ENCODE results near the gene KCNN3. TPM values are rescaled to one million over a fixed set of nuclear protein-coding genes. Genes with fewer than 3 reads are reported as not detected.

The KCNN3 gene
- total RNA-seq, 1 donor from 2014 or later, result 4.8 TPM

GRCh38 chr1:154775621-154776605, 94.2 kb downstream of the KCNN3 start:
- DNase-seq (ENCODE audit: extremely low read depth, low read depth, low spot score), result no peak

DNA sequence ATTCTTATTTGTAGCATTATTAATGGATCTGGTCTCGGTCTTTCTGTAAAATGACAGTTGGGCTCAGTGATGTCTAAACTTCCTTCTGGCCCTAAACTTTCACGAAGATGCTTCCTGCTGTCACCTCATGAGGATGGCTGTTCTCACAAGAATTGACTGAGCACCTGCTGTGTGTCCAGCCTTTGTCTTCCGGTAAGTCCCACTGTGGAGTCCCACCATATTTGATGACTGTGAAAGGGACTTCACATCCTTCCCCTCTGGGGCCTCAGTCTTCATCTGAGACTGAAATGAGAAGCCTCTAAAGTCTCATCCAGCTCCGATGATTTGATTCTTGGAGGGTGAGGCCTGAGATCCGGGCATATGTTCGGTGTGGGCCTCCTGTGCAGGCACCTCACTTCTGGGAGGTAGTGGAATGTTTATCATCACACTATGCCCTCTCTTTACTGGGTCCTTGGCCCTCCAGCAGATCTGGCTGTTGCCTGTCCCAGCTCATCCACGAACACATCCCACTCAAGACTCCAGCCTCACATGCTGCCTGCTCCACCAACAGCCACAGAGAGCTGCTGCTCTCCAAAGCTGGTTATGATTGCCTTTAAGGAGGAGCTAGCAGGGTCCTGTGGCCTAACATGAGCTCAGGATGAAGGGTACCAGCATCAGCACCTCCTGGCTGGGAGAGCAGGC, 95.8 kb downstream of the KCNN3 start:
- DNase-seq (ENCODE audit: extremely low read depth, low read depth, low spot score), result no peak

- no peak for DNase-seq (ENCODE audit: extremely low read depth, low read depth, low spot score)
Observed at GRCh38 chr1:154773551-154773950, 96.5 kb downstream of the KCNN3 start.

DNA sequence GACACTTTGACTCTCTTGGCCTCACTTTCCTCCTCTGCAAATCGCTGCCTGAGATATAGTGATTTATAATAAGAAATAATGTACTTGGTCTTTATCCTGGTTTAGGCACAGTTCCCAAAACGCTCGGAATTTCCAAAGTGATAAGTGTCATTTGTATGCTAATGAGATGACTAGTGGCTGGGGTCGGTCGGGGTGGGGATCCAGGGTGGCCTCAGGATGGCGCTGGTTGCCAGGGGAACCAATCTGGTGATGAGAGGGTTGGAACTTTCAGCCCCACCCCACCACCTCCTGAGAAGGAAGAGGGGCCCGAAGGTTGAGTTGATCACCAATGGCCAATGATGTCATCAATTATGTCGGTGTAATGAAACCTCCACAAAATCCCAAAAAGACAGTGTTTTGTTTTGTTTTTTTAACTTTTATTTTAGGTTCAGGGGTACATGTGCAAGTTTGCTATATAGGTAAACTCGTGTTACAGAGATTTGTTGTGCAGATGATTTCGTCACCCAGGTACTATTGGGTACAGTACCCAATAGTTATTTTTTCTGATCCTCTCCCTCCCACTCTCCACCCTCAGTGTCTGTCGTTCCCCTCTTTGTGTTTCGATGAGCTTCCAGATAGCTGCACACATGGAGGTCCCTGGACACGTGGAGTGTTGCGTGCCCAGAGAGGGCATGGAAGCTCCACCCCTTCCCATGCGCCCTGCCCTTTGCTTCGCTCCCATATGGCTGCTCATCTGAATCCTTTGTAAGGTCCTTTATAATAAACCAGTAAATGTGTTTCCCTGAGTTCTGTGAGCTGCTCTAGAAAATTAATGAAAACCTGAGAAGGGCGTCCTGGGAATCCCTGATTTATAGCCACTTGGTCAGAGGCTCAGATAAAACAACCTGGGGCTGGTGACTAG, 97.2 kb downstream of the KCNN3 start:
- DNase-seq (ENCODE audit: extremely low read depth, low read depth, low spot score), result no peak

DNA sequence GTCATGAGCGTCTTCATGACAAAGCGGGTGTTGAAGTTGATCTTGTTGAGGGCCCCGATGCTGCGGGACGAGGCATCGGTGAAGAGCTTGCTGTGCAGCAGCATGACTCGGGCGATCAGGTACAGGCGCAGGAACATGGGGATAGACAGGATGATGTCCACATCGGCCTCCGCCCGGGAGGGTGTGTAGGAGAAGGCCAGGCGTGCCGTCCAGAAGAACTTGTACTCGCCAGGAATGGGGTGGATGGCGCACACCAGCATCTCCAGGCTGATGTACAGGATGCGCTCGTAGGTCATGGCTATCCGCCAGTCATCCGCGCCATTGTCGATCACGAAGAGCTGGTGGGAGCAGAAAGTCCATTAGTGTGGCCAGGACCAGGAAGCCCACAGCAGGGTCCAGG, 98.0 kb downstream of the KCNN3 start:
- DNase-seq (ENCODE audit: extremely low read depth, low read depth, low spot score), result no peak

DNA sequence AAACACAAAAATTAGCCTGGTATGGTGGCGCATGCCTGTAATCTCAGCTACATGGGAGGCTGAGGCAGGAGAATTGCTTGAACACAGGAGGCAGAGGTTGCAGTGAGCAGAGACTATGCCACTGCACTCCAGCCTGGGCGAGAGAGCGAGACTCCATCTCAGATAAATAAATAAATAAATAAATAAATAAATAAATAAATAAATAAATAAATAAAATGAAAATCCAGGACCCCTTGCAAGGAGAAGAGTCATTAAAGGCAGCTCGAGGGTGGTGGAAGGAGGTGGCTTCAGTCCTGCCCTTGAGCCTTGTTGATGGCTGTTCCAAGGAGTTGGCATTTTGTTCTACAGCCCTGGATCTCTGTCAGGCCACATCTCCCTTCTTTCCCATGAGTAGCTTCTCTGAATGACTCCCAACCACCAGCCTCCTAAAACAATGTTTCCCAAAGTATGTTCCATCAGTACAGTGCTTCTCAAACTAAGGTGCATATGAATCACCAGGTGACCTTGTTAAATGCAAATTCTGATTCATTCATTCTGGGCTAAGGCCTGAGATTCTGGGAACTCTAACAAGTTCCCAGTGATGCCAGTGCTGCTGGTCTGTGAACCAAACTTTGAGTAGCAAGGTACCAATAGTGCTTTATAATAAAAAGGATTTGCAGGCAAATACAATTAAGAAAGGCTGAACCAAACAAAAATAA, 99.0 kb downstream of the KCNN3 start:
- no peak for DNase-seq (ENCODE audit: extremely low read depth, low read depth, low spot score)

GRCh38 chr1:154769193-154769895, 100.7 kb downstream of the KCNN3 start:
- no peak for DNase-seq (ENCODE audit: extremely low read depth, low read depth, low spot score)

DNA sequence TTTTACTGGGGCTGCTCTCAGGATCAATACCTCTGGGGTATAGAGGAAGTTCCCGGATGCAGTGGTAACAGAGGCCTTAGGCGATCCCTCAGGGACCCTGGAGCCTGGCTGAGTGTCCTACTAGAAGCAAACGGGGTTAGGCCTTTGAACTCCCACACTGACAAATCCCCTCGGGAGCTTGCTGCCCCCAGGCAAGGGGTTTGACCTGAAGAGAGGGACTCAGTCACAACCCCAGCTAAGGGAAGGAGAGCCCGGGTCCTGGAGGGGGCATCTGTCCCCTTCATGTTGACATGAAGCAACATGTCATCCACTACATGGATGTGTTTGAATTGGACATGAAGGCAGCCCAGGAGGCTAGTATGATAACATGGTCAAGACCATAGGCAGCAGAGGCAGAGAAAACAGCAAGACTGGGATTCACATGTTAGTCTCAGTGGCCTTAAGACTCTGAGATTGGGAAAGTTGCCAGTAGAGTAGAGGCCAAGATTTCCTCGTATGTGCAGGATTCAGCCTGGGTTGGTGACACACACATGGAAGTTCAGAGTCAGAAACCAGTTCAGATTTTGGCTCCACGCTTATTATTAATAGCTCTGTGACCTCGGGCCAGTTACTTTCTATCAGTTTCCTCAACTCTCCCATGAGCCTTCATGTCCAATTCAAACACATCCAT, 101.5 kb downstream of the KCNN3 start:
- DNase-seq (ENCODE audit: extremely low read depth, low read depth, low spot score), result no peak

GRCh38 chr1:154767315-154768240, 102.5 kb downstream of the KCNN3 start:
- DNase-seq (ENCODE audit: extremely low read depth, low read depth, low spot score), result no peak

DNA sequence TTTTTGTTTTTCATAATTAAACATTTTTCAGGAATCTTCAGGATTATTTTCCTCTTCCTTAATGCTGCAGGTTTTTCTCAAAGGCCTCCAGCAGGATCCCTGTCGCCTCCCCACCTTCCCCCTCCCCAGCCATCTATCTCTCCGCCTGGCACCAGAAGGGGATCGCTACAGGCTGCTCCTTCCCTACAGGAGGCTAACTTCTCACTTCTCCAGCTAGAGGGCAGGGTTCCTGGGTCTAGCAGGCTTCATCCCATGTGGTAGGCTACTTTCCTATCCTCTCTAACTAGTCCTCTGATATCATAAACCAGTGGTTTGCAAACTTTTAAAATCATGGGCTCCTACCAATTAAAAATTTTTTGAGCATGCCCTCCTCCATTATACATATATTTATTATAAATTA, 104.1 kb downstream of the KCNN3 start:
- no peak for DNase-seq (ENCODE audit: extremely low read depth, low read depth, low spot score)

GRCh38 chr1:154764773-154765172, 105.3 kb downstream of the KCNN3 start:
- DNase-seq (ENCODE audit: extremely low read depth, low read depth, low spot score), result no peak

DNA sequence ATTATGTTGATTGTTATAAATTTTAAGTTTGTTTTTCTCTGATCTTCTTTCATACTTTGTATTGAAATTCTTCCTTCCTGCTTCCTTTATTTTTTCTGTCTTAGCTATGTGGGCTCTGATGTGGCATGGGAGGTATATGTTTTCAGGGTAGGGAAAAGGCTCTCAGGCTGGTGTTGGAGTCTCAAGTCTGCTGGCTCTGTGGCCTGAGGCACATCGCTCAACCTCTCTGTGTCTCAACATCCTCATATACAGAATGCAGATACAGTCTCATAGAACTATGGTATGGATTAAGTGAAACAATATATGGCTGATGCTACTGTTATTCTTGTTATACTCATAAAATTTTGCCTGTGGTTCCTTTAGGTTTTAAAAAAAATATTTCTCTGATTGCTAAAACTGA, 105.9 kb downstream of the KCNN3 start:
- DNase-seq (ENCODE audit: extremely low read depth, low read depth, low spot score), result no peak

DNA sequence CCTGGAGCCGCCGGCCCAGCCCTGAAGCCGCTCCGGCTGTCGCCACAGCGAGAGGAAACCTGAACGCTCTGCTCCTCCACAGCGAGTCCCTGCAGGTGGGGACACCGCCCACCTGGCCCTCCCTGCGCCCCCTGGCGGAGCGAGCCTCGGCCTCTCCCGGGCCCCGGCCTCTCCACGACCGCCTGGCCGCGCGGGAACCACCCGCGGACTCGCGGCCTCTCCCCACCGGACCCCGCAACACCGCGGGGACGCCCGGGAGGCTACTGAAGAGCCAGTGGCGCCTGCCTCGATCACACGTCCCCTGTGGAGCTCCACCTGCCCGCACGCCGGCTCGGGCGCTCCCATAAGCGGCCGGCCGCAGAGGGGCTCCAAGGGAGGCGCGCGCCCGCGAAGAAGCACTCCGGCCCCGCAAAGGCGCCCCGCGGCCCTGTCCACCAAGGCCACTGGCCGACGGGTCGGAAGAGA, 109.6 kb downstream of the KCNN3 start:
- no peak for DNase-seq (ENCODE audit: extremely low read depth, low read depth, low spot score)

- no peak for DNase-seq (ENCODE audit: extremely low read depth, low read depth, low spot score)
Observed at GRCh38 chr1:154759793-154760192, 110.3 kb downstream of the KCNN3 start.

- DNase-seq (ENCODE audit: extremely low read depth, low read depth, low spot score), result no peak
Observed at GRCh38 chr1:154759196-154759595, 110.9 kb downstream of the KCNN3 start.

DNA sequence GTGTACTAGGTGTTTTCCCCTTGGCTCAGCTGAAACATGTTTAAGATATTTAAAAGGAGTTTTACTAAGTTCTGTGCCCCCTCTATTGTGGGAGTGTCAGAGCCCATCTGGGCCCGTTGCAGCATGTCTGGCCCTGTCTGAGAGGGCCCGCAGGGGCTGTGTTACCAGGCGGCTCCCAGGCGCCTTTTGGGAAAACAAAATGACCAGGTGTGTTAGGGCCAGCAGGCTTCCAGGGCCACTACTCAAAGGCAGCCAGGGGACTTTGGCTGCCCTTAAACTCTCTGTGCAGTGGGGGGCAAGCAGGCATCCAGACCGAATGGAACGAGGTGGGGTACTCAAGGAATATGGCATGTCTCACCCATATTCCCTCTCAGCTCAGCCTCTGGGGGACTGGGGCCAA, 111.7 kb downstream of the KCNN3 start:
- DNase-seq (ENCODE audit: extremely low read depth, low read depth, low spot score), result no peak

DNA sequence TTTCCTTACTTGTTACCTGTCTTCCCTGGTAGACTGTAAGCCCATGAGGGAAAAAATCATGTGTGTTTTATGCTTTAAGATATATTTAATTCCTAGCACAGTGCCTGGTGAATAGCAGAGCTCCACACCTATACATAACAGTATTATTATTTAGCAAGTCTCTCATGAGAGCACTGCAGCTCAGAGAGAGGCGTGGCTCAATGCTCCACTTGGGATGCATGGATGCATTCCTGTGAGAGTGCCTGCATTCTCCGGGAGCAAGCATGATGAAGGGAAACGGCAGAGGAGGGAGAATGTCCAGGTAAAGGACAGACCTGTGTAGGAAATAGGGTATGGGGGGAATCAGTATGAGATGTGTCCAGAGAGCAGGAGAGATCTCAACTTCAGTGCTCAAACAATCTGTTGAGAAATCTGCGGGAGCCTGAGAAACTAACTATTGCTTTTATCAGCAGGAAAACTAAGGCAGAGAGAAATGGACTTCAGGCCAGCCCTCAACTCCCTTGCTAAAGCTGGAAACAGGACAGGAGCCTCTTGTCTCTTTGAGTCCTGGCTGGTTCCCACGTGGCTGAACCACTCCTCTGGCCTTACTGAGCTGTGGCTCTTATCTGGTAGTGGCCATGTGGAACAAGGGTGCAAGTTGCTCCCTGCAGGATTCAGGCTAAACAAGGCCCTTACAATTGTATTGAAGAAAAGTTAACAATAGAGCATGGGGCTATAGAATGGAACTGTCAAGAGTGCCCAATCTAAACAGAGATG, 113.1 kb downstream of the KCNN3 start:
- DNase-seq (ENCODE audit: extremely low read depth, low read depth, low spot score), result no peak
